Subcutaneous abdominal adipose tissue (tissue), 5 donors: ENCODE results near the gene NSMCE3.
"Not testable (repeated sequence)": the region's sequence is repeated elsewhere in the genome, so short reads cannot be mapped to it uniquely, and the experiment has no call there.

Experiments
- H3K27ac ChIP-seq: one replicate; pipeline ENCODE4 v1.7.0; 2013; ENCODE audit warnings: low read depth, mild to moderate bottlenecking, inconsistent platforms, low read length, moderate library complexity
- H3K27me3 ChIP-seq, 5 donors: one replicate each; pipeline ENCODE4 v1.7.0; 2013; ENCODE audit warnings: low read length in 5 of 5, inconsistent platforms in 1 of 5; ENCODE audit not compliant: control insufficient read depth in 5 of 5, insufficient read depth in 4 of 5
- H3K36me3 ChIP-seq, 5 donors: one replicate each; pipeline ENCODE4 v1.7.0; 2013; ENCODE audit warnings: low read length in 5 of 5; ENCODE audit not compliant: control insufficient read depth in 5 of 5, insufficient read depth in 5 of 5
- H3K4me1 ChIP-seq, 5 donors: one replicate each; pipeline ENCODE4 v1.7.0; 2013; ENCODE audit warnings: low read length in 5 of 5, mild to moderate bottlenecking in 3 of 5, moderate library complexity in 1 of 5; ENCODE audit not compliant: control insufficient read depth in 5 of 5, insufficient read depth in 5 of 5
- H3K4me3 ChIP-seq, 5 donors: one replicate each; pipeline ENCODE4 v1.7.0; 2013; ENCODE audit warnings: low read length in 5 of 5, low read depth in 1 of 5
- H3K9ac ChIP-seq, 5 donors: one replicate each; pipeline ENCODE4 v1.7.0; 2013; ENCODE audit warnings: low read length in 5 of 5, mild to moderate bottlenecking in 4 of 5, moderate library complexity in 3 of 5
- H3K9me3 ChIP-seq, 5 donors: one replicate each; pipeline ENCODE4 v1.7.0; 2013; ENCODE audit warnings: low read length in 5 of 5; ENCODE audit not compliant: control insufficient read depth in 5 of 5
- donor health status: healthy.
- donor health status: healthy.
- donor health status: healthy.
- donor health status: healthy.
- donor health status: healthy.

Gene NSMCE3

DNA sequence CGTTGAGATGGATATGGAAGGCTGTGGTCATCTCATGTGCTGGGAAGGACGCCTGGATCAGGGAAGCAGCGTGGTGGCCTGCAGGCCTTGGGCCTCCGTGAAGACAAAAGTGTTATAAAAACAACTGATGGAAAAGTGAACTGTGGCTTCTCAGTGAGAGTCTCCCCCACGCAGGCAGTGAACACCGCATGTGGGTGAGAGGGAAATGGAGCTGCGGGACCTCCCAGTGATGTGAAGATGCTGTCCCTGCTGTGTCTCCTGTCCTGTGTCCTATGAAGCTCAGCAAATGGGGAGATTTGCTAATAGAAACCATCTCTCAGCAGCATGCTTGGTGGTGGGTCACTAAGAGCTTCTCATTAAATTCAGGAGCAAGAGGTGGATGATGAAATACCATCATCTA is 25.1 kb downstream of the NSMCE3 start:
- Histone ChIP-seq H3K36me3 (no peaks in the 10 kb centered on the region), H3K9me3 (peaks cover 0 to 2% (median 0%) of the 10 kb centered on the region in 5 donors)

GRCh38 chr15:29244123-29244522 is 25.5 kb downstream of the NSMCE3 start:
- H3K4me1 ChIP-seq, result no peaks in the 10 kb centered on the region

More for the DNA sequence above, 25.1 kb downstream of the NSMCE3 start:
- H3K27ac ChIP-seq, result no peak overlapping the region
- no peak overlapping the region for H3K9ac ChIP-seq
- H3K27me3 ChIP-seq, result peaks cover 0 to 5% (median 4%) of the 10 kb centered on the region in 5 donors
- no peaks in the 10 kb centered on the region for H3K4me1 ChIP-seq
- no peak overlapping the region for H3K4me3 ChIP-seq

GRCh38 chr15:29242456-29243242 is 27.0 kb downstream of the NSMCE3 start:
- Histone ChIP-seq H3K27ac (no peak overlapping the region), H3K36me3 (no peaks in the 10 kb centered on the region), H3K9me3 (no peaks in the 10 kb centered on the region), H3K4me3 (no peak overlapping the region), H3K4me1 (no peaks in the 10 kb centered on the region), H3K9ac (no peak overlapping the region), H3K27me3 (peaks cover 0 to 5% (median 4%) of the 10 kb centered on the region in 5 donors)

More at GRCh38 chr15:29244123-29244522, 25.5 kb downstream of the NSMCE3 start:
- Histone ChIP-seq H3K9me3 (peaks cover 0 to 2% (median 0%) of the 10 kb centered on the region in 5 donors), H3K36me3 (no peaks in the 10 kb centered on the region), H3K9ac (no peak overlapping the region), H3K27me3 (peaks cover 0 to 5% (median 4%) of the 10 kb centered on the region in 5 donors), H3K4me3 (no peak overlapping the region), H3K27ac (no peak overlapping the region)

DNA sequence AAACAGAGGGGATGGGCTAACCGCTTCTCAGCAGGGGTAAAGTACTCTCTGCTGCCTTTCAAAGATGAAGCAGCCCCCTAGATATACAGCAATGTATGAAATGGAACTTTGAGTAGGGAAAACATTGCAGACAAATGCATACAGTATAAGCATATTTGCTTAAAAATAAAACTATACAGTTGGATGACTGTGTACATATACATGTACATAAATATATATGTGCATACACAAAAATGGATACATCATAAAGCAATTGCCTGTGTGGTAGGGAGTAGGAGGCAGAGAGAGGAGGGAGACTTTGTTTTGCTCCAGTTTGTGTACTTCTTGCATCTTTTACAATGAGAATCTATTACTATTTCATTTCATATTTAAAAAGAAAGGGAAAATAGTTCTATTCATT is 28.4 kb downstream of the NSMCE3 start:
- Histone ChIP-seq H3K4me3 (no peak overlapping the region), H3K27ac (no peak overlapping the region)

DNA sequence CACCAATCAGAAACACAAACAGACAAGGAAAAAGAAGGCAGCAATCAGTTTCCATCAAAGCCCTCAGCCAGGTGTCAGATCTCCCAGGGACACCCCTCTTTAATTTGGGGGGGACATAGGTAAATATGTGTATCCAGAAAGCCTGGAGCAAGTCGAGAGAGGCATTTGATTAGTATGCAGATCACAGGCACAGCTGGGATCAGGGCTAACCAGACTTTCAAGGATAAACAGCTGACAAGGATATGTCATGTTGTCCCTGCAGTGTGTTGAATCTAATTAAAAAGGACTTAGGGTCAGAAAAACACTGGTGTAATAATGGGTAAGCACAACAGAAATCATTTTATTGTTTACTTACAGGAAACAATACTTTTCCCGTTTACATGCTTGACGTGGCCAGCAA is 30.2 kb downstream of the NSMCE3 start:
- no peaks in the 10 kb centered on the region for H3K4me1 ChIP-seq
- peaks cover 0 to 12% (median 8%) of the 10 kb centered on the region in 5 donors for H3K9me3 ChIP-seq
- no peaks in the 10 kb centered on the region for H3K36me3 ChIP-seq
- H3K4me3 ChIP-seq, result no peak overlapping the region
- no peak overlapping the region for H3K9ac ChIP-seq
- peaks cover 0 to 5% (median 4%) of the 10 kb centered on the region in 5 donors for H3K27me3 ChIP-seq
- H3K27ac ChIP-seq, result no peak overlapping the region

More for the DNA sequence above, 28.4 kb downstream of the NSMCE3 start:
- H3K9me3 ChIP-seq, result no peaks in the 10 kb centered on the region
- H3K4me1 ChIP-seq, result no peaks in the 10 kb centered on the region
- no peaks in the 10 kb centered on the region for H3K36me3 ChIP-seq
- H3K9ac ChIP-seq, result no peak overlapping the region
- peaks cover 0 to 5% (median 4%) of the 10 kb centered on the region in 5 donors for H3K27me3 ChIP-seq

- no peak overlapping the region for H3K27ac ChIP-seq
- no peak overlapping the region for H3K4me3 ChIP-seq
- no peak overlapping the region for H3K9ac ChIP-seq
- H3K36me3 ChIP-seq, result no peaks in the 10 kb centered on the region
- H3K27me3 ChIP-seq, result no peaks in the 10 kb centered on the region
- no peaks in the 10 kb centered on the region for H3K4me1 ChIP-seq
- peaks cover 0 to 12% (median 8%) of the 10 kb centered on the region in 5 donors for H3K9me3 ChIP-seq
These were observed 36.1 kb downstream of the NSMCE3 start for GRCh38 chr15:29233566-29233965.

- Histone ChIP-seq H3K4me3 (no peak overlapping the region), H3K27me3 (peaks cover 0 to 15% (median 11%) of the 10 kb centered on the region in 5 donors), H3K27ac (no peak overlapping the region), H3K9ac (no peak overlapping the region), H3K4me1 (no peaks in the 10 kb centered on the region), H3K36me3 (no peaks in the 10 kb centered on the region), H3K9me3 (no peaks in the 10 kb centered on the region)
These were observed 43.0 kb downstream of the NSMCE3 start for GRCh38 chr15:29226436-29227208.

GRCh38 chr15:29225534-29226234 is 43.9 kb downstream of the NSMCE3 start:
- Histone ChIP-seq H3K36me3 (no peaks in the 10 kb centered on the region), H3K9ac (no peak overlapping the region), H3K27me3 (peaks cover 0 to 15% (median 11%) of the 10 kb centered on the region in 5 donors), H3K4me1 (no peaks in the 10 kb centered on the region), H3K4me3 (no peak overlapping the region), H3K27ac (no peak overlapping the region), H3K9me3 (no peaks in the 10 kb centered on the region)

DNA sequence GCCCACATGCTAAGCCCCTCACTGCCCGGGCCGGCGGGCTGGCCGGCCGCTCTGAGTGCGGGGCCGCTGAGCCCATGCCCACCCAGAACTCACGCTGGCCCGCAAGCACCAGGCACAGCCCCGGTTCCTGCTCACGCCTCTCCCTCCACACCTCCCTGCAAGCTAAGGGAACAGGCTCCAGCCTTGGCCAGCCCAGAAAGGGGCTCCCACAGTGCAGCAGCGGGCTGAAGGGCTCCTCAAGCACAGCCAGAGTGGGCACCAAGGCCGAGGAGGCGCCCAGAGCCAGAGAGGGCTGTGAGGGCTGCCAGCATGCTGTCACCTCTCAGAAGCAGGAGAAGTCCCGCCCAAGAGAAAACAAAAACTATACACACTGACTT is 44.6 kb downstream of the NSMCE3 start:
- H3K4me3 ChIP-seq, H3K9ac ChIP-seq, H3K36me3 ChIP-seq, H3K27ac ChIP-seq, H3K4me1 ChIP-seq, H3K9me3 ChIP-seq: not testable (repeated sequence)
- H3K27me3 ChIP-seq, result peaks cover 0 to 15% (median 11%) of the 10 kb centered on the region in 5 donors
